HCT116 (cell line): Measurements from ENCODE around the gene ACKR1. TPM values are rescaled to one million over a fixed set of nuclear protein-coding genes. Genes with fewer than 3 reads are reported as not detected.

Source experiments
- ATAC-seq: fragments of 200-7000 bp; cut with Tn5 transposase; 2 replicates; pipeline ENCODE4 v1.9.1; 2020; ENCODE audit warnings: mild to moderate bottlenecking, moderate library complexity
- BruUV-seq: library from RNA; stranded (reverse); fragments of 400-500 nt; replicated peaks from 2 replicates; lab custom pipeline; 2021; lab: Mats Ljungman, UMichigan
- CTCF ChIA-PET: fragments of 300-600 bp; sonication (Branson Sonifier 250); formaldehyde crosslinking; loops from one replicate; lab custom pipeline; 2021; ENCODE audit warnings: antibody characterized with exemption; lab: Charles Lee
- POLR2A ChIA-PET: fragments of 300-600, 350-600 bp; sonication (Branson Sonifier 250); formaldehyde crosslinking; loops from one replicate; lab custom pipeline; 2021; ENCODE audit warnings: antibody characterized with exemption; lab: Charles Lee
- RAD21 ChIA-PET, 2 experiments: fragments of 300-600 bp; sonication (Branson Sonifier 250); formaldehyde crosslinking; loops; one replicate each; lab custom pipeline; 2023; ENCODE audit warnings: low total read pairs in 2 of 2; ENCODE audit not compliant: uncharacterized antibody in 2 of 2, unreplicated experiment in 2 of 2, low non-redundant PET in 1 of 2; lab: Charles Lee
- DNase-seq: peaks from one replicate; pipeline ENCODE4 v3.0.0-alpha.2; 2010; ENCODE audit warnings: low read depth, low spot score
- H2AFZ ChIP-seq: fragments of 200-600 bp; shearing (Covaris generic), sonication (generic); 2 replicates; pipeline ENCODE4 v1.6.1; 2017; ENCODE audit warnings: low read depth, mixed run types, mixed read lengths, antibody characterized with exemption, low read length; ENCODE audit not compliant: poor library complexity, severe bottlenecking
- H3K27ac ChIP-seq: 2 replicates; pipeline ENCODE4 v1.5.1; 2012; ENCODE audit warnings: low read depth, low read length
- H3K27me3 ChIP-seq: fragments of 200-600 bp; sonication (generic); 2 replicates; pipeline ENCODE4 v1.6.1; 2016; ENCODE audit warnings: mixed run types, low read length, mixed read lengths; ENCODE audit not compliant: insufficient read depth
- H3K36me3 ChIP-seq, 2 experiments: fragments of 200-500 bp in 1 of 2; fragments of 200-600 bp in 1 of 2; sonication (Bioruptor generic) in 1 of 2; sonication (generic) in 1 of 2; 2 replicates each; pipeline versions ENCODE4 v1.5.1 to v1.6.1; 2014 to 2016; ENCODE audit warnings: low read length in 2 of 2, inconsistent platforms in 1 of 2, mixed read lengths in 1 of 2, mixed run types in 1 of 2; ENCODE audit not compliant: insufficient read depth in 2 of 2, control insufficient read depth in 1 of 2
- H3K4me1 ChIP-seq, 2 experiments: fragments of 200-600 bp in 1 of 2; sonication (generic) in 1 of 2; 2 replicates each; pipeline versions ENCODE4 v1.5.1 to v1.6.1; 2012 to 2017; ENCODE audit warnings: low read length in 2 of 2, inconsistent platforms in 1 of 2, mild to moderate bottlenecking in 1 of 2, mixed read lengths in 1 of 2, mixed run types in 1 of 2, moderate library complexity in 1 of 2; ENCODE audit not compliant: insufficient read depth in 2 of 2, control insufficient read depth in 1 of 2
- H3K4me2 ChIP-seq: fragments of 200-600 bp; sonication (generic); 2 replicates; pipeline ENCODE4 v1.6.1; 2017; ENCODE audit warnings: mixed run types, low read length, mixed read lengths
- H3K4me3 ChIP-seq, 2 experiments: fragments of 200-600 bp in 1 of 2; sonication (generic) in 1 of 2; replicated peaks in 1 of 2; 2 replicates each; pipeline ENCODE4 v1.5.1; 2011 to 2016; ENCODE audit warnings: low read length in 2 of 2, control low read depth in 1 of 2, low read depth in 1 of 2, mild to moderate bottlenecking in 1 of 2, mixed read lengths in 1 of 2, mixed run types in 1 of 2
- H3K79me2 ChIP-seq: fragments of 200-600 bp; sonication (generic); 2 replicates; pipeline ENCODE4 v1.6.1; 2017; ENCODE audit warnings: mild to moderate bottlenecking, mixed run types, low read length, moderate library complexity, mixed read lengths; ENCODE audit not compliant: insufficient read depth
- H3K9ac ChIP-seq: fragments of 200-600 bp; sonication (generic); 2 replicates; pipeline ENCODE4 v1.6.1; 2016; ENCODE audit warnings: low read length, mixed read lengths
- H3K9me2 ChIP-seq: fragments of 200-600 bp; sonication (generic), shearing (Covaris generic); 2 replicates; pipeline ENCODE4 v1.6.1; 2017; ENCODE audit warnings: mixed run types, mild to moderate bottlenecking, moderate library complexity; ENCODE audit not compliant: insufficient read depth
- H3K9me3 ChIP-seq, 2 experiments: fragments of 200-500 bp in 1 of 2; fragments of 200-600 bp in 1 of 2; sonication (Bioruptor generic) in 1 of 2; sonication (generic) in 1 of 2; 2 replicates each; pipeline ENCODE4 v1.6.1; 2014 to 2017; ENCODE audit warnings: low read length in 2 of 2, mixed read lengths in 2 of 2, inconsistent platforms in 1 of 2, low read depth in 1 of 2, mild to moderate bottlenecking in 1 of 2, mixed run types in 1 of 2, moderate library complexity in 1 of 2; ENCODE audit not compliant: control insufficient read depth in 1 of 2, insufficient read depth in 1 of 2
- H4K20me1 ChIP-seq: fragments of 200-600 bp; sonication (generic), shearing (Covaris generic); 2 replicates; pipeline ENCODE4 v1.6.1; 2017; ENCODE audit warnings: mixed run types, mild to moderate bottlenecking, moderate library complexity; ENCODE audit not compliant: insufficient read depth
- CBX3 ChIP-seq: IDR thresholded peaks from 2 replicates; pipeline ENCODE4 v1.6.1; 2012; ENCODE audit warnings: low read depth
- CEBPB ChIP-seq: IDR thresholded peaks from 2 replicates; pipeline ENCODE4 v1.6.1; 2012; ENCODE audit warnings: low read depth
- ELF1 ChIP-seq: IDR thresholded peaks from 2 replicates; pipeline ENCODE4 v1.6.1; 2012; ENCODE audit warnings: low read depth, borderline replicate concordance
- SP1 ChIP-seq: IDR thresholded peaks from 2 replicates; pipeline ENCODE4 v1.6.1; 2012; ENCODE audit warnings: low read depth
- SRF ChIP-seq: IDR thresholded peaks from 2 replicates; pipeline ENCODE4 v1.6.1; 2012; ENCODE audit warnings: low read depth
- YY1 ChIP-seq: IDR thresholded peaks from 2 replicates; pipeline ENCODE4 v1.6.1; 2011; ENCODE audit warnings: low read length, low read depth, moderate library complexity, mild to moderate bottlenecking; ENCODE audit not compliant: insufficient replicate concordance; ENCODE audit errors: extremely low read depth
- intact Hi-C: fragments of 100-400 bp; cut with micrococcal nuclease; formaldehyde crosslinking; loops from 2 replicates; pipeline ENCODE4 v1.10.0; 2022
- total RNA-seq: library from RNA; stranded (reverse); gene quantifications from one replicate; pipeline ENCODE4 v1.2.1, GENCODE V29; 2021; ENCODE audit not compliant: unreplicated experiment
- TF ChIP-seq, protein P1 (sequence below): IDR thresholded peaks from 2 replicates; pipeline ENCODE4 v1.6.1; 2012; ENCODE audit warnings: low read depth

Gene ACKR1
- total RNA-seq, 1 experiment from 2014 or later, result not detected

DNA sequence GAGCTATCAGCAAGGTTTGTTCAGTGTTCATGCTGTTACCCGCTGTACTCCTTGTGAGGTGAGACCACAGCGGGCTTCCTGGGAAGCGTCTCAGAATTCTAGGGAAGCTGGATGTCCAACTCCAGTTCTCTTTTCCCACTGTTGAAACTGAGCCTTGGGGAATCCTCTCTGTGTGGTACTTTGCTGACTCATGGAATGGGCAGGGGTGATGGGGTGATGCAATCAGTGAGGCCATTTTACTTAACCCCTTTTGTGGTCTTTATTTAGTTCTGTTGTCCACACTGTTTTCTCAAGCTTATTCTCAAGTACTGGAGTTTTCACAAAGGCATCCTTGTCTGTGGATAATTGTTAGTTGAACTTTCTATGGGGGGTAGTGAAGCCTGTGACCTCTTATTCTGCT lies 42.6 kb downstream of the ACKR1 start:
- H3K9me3 ChIP-seq, result no peaks in the 10 kb centered on the region
- H3K27ac ChIP-seq, result no peak overlapping the region
- ChIA-PET CTCF (no interaction called here), RAD21 (no interaction called here), POLR2A (no interaction called here)
- H3K4me3 ChIP-seq, result no peak overlapping the region
- H3K9ac ChIP-seq, result no peak overlapping the region
- DNase-seq, result no peak
- no peaks in the 10 kb centered on the region for H4K20me1 ChIP-seq
- BruUV-seq, result no TSS peak
- no peak overlapping the region for H2AFZ ChIP-seq
- H3K27me3 ChIP-seq, result no peaks in the 10 kb centered on the region
- H3K9me2 ChIP-seq, result no peaks in the 10 kb centered on the region
- no peak for ATAC-seq
- no peaks in the 10 kb centered on the region for H3K79me2 ChIP-seq
- no peaks in the 10 kb centered on the region; a peak in 1 of 4 replicates for H3K4me1 ChIP-seq
- H3K4me2 ChIP-seq, result no peak overlapping the region
- intact Hi-C loops, result no loop called here
- TF ChIP-seq SRF (no peak), SP1 (no peak)
- H3K36me3 ChIP-seq, result no peaks in the 10 kb centered on the region

DNA sequence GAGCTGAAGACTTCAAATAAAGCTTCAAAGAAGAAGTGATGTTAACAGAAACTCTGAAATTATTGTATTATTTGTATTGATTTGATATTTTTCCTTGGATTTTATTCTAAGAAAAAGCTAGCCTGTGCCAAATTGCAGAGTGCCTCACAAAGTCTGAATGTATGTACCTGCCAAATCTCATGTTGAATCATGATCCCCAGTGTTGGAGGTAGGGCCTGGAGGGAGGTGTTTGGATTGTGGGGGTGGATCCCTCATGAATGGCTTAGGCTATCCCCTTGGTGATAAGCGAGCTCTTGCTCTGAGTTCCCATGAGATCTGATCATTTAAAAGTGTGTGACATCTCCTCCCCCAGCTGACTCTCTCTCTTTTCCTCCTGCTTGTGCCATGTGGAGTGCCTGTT lies 43.6 kb downstream of the ACKR1 start:
- ChIA-PET CTCF (no interaction called here), RAD21 (no interaction called here), POLR2A (no interaction called here)
- BruUV-seq, result no TSS peak
- Histone ChIP-seq H3K36me3 (no peaks in the 10 kb centered on the region), H2AFZ (no peak overlapping the region), H3K79me2 (no peaks in the 10 kb centered on the region), H3K27ac (no peak overlapping the region), H3K27me3 (no peaks in the 10 kb centered on the region), H3K4me3 (no peak overlapping the region), H3K9ac (no peak overlapping the region), H3K9me3 (no peaks in the 10 kb centered on the region), H4K20me1 (no peaks in the 10 kb centered on the region), H3K4me1 (no peaks in the 10 kb centered on the region; a peak in 1 of 4 replicates), H3K4me2 (no peak overlapping the region), H3K9me2 (no peaks in the 10 kb centered on the region)
- no peak for DNase-seq
- no peak for ATAC-seq
- no peak for TF ChIP-seq ELF1
- TF ChIP-seq CEBPB, result no peak
- TF ChIP-seq, protein P1, sequence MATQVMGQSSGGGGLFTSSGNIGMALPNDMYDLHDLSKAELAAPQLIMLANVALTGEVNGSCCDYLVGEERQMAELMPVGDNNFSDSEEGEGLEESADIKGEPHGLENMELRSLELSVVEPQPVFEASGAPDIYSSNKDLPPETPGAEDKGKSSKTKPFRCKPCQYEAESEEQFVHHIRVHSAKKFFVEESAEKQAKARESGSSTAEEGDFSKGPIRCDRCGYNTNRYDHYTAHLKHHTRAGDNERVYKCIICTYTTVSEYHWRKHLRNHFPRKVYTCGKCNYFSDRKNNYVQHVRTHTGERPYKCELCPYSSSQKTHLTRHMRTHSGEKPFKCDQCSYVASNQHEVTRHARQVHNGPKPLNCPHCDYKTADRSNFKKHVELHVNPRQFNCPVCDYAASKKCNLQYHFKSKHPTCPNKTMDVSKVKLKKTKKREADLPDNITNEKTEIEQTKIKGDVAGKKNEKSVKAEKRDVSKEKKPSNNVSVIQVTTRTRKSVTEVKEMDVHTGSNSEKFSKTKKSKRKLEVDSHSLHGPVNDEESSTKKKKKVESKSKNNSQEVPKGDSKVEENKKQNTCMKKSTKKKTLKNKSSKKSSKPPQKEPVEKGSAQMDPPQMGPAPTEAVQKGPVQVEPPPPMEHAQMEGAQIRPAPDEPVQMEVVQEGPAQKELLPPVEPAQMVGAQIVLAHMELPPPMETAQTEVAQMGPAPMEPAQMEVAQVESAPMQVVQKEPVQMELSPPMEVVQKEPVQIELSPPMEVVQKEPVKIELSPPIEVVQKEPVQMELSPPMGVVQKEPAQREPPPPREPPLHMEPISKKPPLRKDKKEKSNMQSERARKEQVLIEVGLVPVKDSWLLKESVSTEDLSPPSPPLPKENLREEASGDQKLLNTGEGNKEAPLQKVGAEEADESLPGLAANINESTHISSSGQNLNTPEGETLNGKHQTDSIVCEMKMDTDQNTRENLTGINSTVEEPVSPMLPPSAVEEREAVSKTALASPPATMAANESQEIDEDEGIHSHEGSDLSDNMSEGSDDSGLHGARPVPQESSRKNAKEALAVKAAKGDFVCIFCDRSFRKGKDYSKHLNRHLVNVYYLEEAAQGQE, result no peak
- no peak for TF ChIP-seq CBX3
- no peak for TF ChIP-seq YY1
- intact Hi-C loops, result no loop called here
